HEK293T (cell line): ENCODE data around the gene KMT2C.

Experiments used
- CTCF ChIA-PET: fragments of 350-600 bp; formaldehyde crosslinking; extraction: SDS; loops from one replicate; lab custom pipeline; 2021; ENCODE audit warnings: antibody characterized with exemption, inconsistent platforms; lab: Yijun Ruan, JAX
- POLR2A ChIA-PET: fragments of 350-600 bp; formaldehyde crosslinking; extraction: SDS; loops from one replicate; lab custom pipeline; 2020; ENCODE audit warnings: antibody characterized with exemption, inconsistent platforms; lab: Yijun Ruan, JAX
- DNase-seq: peaks from one replicate; pipeline ENCODE4 v3.0.0; 2012; ENCODE audit warnings: mixed read lengths; ENCODE audit errors: extremely low spot score
- ARNT ChIP-seq: fragments of 450-650 bp; IDR thresholded peaks from 2 replicates; pipeline ENCODE4 v1.6.1; 2017; ENCODE audit warnings: mild to moderate bottlenecking
- BHLHE40 ChIP-seq: fragments of 450-650 bp; IDR thresholded peaks from 2 replicates; pipeline ENCODE4 v1.6.1; 2016; ENCODE audit warnings: mild to moderate bottlenecking, moderate library complexity, borderline replicate concordance
- CTBP1 ChIP-seq: fragments of 450-650 bp; IDR thresholded peaks from 2 replicates; pipeline ENCODE4 v1.6.1; 2016; ENCODE audit warnings: borderline replicate concordance
- ELF4 ChIP-seq: fragments of 450-650 bp; IDR thresholded peaks from 2 replicates; pipeline ENCODE4 v1.6.1; 2017; ENCODE audit warnings: antibody characterized with exemption
- FOXA1 ChIP-seq: fragments of 450-650 bp; IDR thresholded peaks from 2 replicates; pipeline ENCODE4 v1.6.1; 2016; ENCODE audit warnings: mild to moderate bottlenecking
- FOXK2 ChIP-seq: fragments of 450-650 bp; IDR thresholded peaks from 2 replicates; pipeline ENCODE4 v1.6.1; 2016; ENCODE audit warnings: mild to moderate bottlenecking
- FOXM1 ChIP-seq: fragments of 450-650 bp; IDR thresholded peaks from 2 replicates; pipeline ENCODE4 v1.6.1; 2017; ENCODE audit warnings: mild to moderate bottlenecking, borderline replicate concordance
- HDGF ChIP-seq: fragments of 450-650 bp; IDR thresholded peaks from 2 replicates; pipeline ENCODE4 v1.6.1; 2017; ENCODE audit warnings: antibody characterized with exemption, borderline replicate concordance
- L3MBTL2 ChIP-seq: fragments of 450-650 bp; conservative IDR thresholded peaks from 2 replicates; pipeline ENCODE4 v1.6.1; 2016; ENCODE audit warnings: mild to moderate bottlenecking
- LEF1 ChIP-seq: fragments of 450-650 bp; IDR thresholded peaks from 2 replicates; pipeline ENCODE4 v1.6.1; 2017; ENCODE audit warnings: mild to moderate bottlenecking, borderline replicate concordance
- NFRKB ChIP-seq: fragments of 450-650 bp; IDR thresholded peaks from 2 replicates; pipeline ENCODE4 v1.6.1; 2016; ENCODE audit warnings: mild to moderate bottlenecking, moderate library complexity
- SP1 ChIP-seq: fragments of 450-650 bp; IDR thresholded peaks from 2 replicates; pipeline ENCODE4 v1.6.1; 2017
- SUZ12 ChIP-seq: fragments of 450-650 bp; IDR thresholded peaks from 2 replicates; pipeline ENCODE4 v1.6.1; 2016; ENCODE audit warnings: mild to moderate bottlenecking
- TARDBP ChIP-seq: fragments of 450-650 bp; IDR thresholded peaks from 2 replicates; pipeline ENCODE4 v1.6.1; 2016
- ZNF384 ChIP-seq: fragments of 450-650 bp; IDR thresholded peaks from 2 replicates; pipeline ENCODE4 v1.6.1; 2016
- TF ChIP-seq, protein P1 (sequence below): fragments of 450-650 bp; IDR thresholded peaks from 2 replicates; pipeline ENCODE4 v1.6.1; 2016

The KMT2C gene

GRCh38 chr7:152132812-152133211 lies 303.0 kb downstream of the KMT2C start:
- TF ChIP-seq HDGF (no peak), FOXM1 (no peak), FOXA1 (no peak), FOXK2 (no peak), L3MBTL2 (no peak), SUZ12 (no peak), SP1 (no peak), BHLHE40 (no peak), ZNF384 (no peak), ELF4 (no peak), CTBP1 (no peak), NFRKB (no peak), ARNT (no peak), TARDBP (no peak), LEF1 (no peak)
- TF ChIP-seq, protein P1, sequence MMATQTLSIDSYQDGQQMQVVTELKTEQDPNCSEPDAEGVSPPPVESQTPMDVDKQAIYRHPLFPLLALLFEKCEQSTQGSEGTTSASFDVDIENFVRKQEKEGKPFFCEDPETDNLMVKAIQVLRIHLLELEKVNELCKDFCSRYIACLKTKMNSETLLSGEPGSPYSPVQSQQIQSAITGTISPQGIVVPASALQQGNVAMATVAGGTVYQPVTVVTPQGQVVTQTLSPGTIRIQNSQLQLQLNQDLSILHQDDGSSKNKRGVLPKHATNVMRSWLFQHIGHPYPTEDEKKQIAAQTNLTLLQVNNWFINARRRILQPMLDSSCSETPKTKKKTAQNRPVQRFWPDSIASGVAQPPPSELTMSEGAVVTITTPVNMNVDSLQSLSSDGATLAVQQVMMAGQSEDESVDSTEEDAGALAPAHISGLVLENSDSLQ = no peak
- POLR2A ChIA-PET = no interaction called here
- no peak for DNase-seq
- CTCF ChIA-PET = no interaction called here

DNA sequence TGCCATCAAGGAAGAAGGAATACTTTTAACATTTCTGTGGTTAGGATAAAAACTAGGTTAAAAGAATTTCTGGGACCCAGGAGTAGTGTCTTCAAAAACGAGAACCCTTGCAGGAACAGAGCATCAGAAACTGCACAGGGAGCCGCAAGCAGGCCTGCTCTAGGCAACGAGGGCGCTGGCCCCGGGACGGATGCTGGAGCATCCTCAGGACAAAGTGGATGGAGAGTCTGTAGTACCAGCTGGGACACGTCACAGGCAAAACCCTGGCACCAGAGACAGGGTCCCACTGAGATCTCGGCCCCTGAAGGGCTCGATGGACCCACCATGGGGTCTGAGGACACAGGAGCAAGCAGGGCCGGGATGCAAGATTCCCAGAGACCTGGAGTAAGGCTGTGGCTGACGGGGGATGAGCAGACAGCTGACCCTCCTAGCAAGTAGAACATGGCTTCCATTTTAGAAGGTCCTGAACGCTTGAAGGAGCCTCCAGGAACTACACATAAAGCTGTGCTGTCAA lies 303.8 kb downstream of the KMT2C start:
- no peak for DNase-seq
- POLR2A ChIA-PET = no interaction called here
- CTCF ChIA-PET = no interaction called here
- TF ChIP-seq SUZ12 = no peak
- no peak for TF ChIP-seq NFRKB
- TF ChIP-seq, protein P1 = no peak
- no peak for TF ChIP-seq FOXK2
- no peak for TF ChIP-seq SP1
- TF ChIP-seq ELF4 = no peak
- TF ChIP-seq CTBP1 = no peak
- no peak for TF ChIP-seq FOXM1
- no peak for TF ChIP-seq L3MBTL2
- no peak for TF ChIP-seq FOXA1
- no peak for TF ChIP-seq BHLHE40
- no peak for TF ChIP-seq HDGF
- no peak for TF ChIP-seq LEF1
- no peak for TF ChIP-seq TARDBP
- TF ChIP-seq ARNT = no peak
- no peak for TF ChIP-seq ZNF384

GRCh38 chr7:152130658-152131590 lies 304.9 kb downstream of the KMT2C start:
- CTCF ChIA-PET = no interaction called here
- POLR2A ChIA-PET = no interaction called here
- TF ChIP-seq BHLHE40 (no peak), ZNF384 (no peak), FOXM1 (no peak), HDGF (no peak), SUZ12 (no peak), LEF1 (no peak), ELF4 (no peak), L3MBTL2 (no peak), ARNT (no peak), TARDBP (no peak), FOXK2 (no peak), FOXA1 (no peak), NFRKB (no peak), SP1 (no peak), CTBP1 (no peak)
- TF ChIP-seq, protein P1 = no peak
- DNase-seq = no peak

GRCh38 chr7:152129682-152130081 lies 306.1 kb downstream of the KMT2C start:
- DNase-seq = no peak
- CTCF ChIA-PET = no interaction called here
- POLR2A ChIA-PET = no interaction called here
- TF ChIP-seq CTBP1 (no peak), FOXK2 (no peak), ARNT (no peak), BHLHE40 (no peak)
- TF ChIP-seq, protein P1 = no peak

DNA sequence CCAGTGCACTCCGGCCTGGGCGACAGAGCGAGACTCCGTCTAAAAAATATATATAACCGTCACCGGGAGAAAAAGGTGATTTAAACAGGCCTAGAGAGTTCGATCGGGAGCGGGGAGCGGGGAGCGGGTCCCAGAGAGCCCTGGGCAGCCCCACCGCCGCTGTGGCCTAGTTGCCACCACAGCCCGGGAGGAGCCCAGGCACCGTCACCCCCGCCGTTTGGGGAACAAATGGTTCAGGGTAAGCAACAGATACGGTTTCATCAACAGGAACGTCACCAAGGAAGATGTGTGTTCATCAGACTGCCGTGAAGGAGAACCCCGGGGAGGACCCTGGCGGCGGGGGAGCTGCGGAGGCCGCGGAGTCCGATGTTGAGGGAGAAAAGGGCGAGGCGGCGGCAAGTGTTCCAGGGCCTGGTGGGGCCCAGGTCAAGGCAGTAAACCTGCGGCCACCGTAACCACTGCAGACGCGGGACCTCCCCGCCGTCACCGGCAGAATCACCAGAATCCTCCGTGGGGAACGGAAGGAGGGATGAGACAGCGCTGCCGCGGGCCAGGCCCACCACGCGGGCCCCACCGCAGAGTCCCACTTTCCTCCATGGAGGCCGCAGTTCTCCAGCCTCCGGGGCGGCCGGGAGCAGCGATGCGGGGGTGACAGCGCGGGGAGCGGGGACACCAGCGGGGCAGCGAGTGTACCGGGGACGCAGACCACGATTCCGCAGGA lies 306.9 kb downstream of the KMT2C start:
- no peak for TF ChIP-seq ZNF384
- TF ChIP-seq FOXK2 = no peak
- TF ChIP-seq CTBP1 = no peak
- no peak for TF ChIP-seq FOXM1
- TF ChIP-seq SP1 = no peak
- no peak for TF ChIP-seq LEF1
- no peak for TF ChIP-seq SUZ12
- no peak for TF ChIP-seq NFRKB
- TF ChIP-seq, protein P1 = no peak
- no peak for TF ChIP-seq FOXA1
- no peak for TF ChIP-seq L3MBTL2
- TF ChIP-seq BHLHE40 = no peak
- no peak for TF ChIP-seq HDGF
- no peak for TF ChIP-seq ARNT
- no peak for TF ChIP-seq ELF4
- TF ChIP-seq TARDBP = no peak
- ChIA-PET POLR2A (no interaction called here), CTCF (no interaction called here)
- DNase-seq = no peak
